Right kidney (tissue), 1 donor: ENCODE measurements around the gene C1orf159.

Source experiments
- DNase-seq: peaks from one replicate; pipeline ENCODE4 v3.0.0-alpha.2; 2016

C1orf159 gene

GRCh38 chr1:1037366-1038327 is 78.2 kb downstream of the C1orf159 start:
- DNase-seq: no peak

GRCh38 chr1:1035291-1035943 is 80.5 kb downstream of the C1orf159 start:
- no peak for DNase-seq

GRCh38 chr1:1034439-1034781 is 81.5 kb downstream of the C1orf159 start:
- DNase-seq: peak; percentile 65

GRCh38 chr1:1033731-1034438 is 82.0 kb downstream of the C1orf159 start:
- peak; percentile 71 for DNase-seq

GRCh38 chr1:1033009-1033587 is 82.8 kb downstream of the C1orf159 start:
- DNase-seq: peak; percentile 83

GRCh38 chr1:1032424-1032823 is 83.5 kb downstream of the C1orf159 start:
- DNase-seq: no peak
